Neural cell (in vitro differentiated cells): ENCODE measurements around the gene OPN4. TPM values are rescaled to one million over a fixed set of nuclear protein-coding genes. Genes with fewer than 3 reads are reported as not detected.

Experiments used
- H2AFZ ChIP-seq: fragments of 200-600, 300-800 bp; sonication (generic), shearing (Covaris generic); 2 replicates; pipeline ENCODE4 v1.6.0; 2014; ENCODE audit warnings: low read depth, mild to moderate bottlenecking, antibody characterized with exemption, low read length, moderate library complexity
- H3F3A ChIP-seq: fragments of 200-600 bp; shearing (Covaris generic); 2 replicates; pipeline ENCODE4 v1.6.1; 2016; ENCODE audit warnings: mild to moderate bottlenecking, moderate library complexity, mixed read lengths, antibody characterized with exemption, low read length; ENCODE audit not compliant: insufficient read depth, poor library complexity, severe bottlenecking
- H3K27ac ChIP-seq: fragments of 200-600, 300-800 bp; sonication (generic), shearing (Covaris generic); 2 replicates; pipeline ENCODE4 v1.5.1; 2014; ENCODE audit warnings: mild to moderate bottlenecking, low read length, moderate library complexity
- H3K27me3 ChIP-seq: fragments of 300-800, 200-600 bp; sonication (generic), shearing (Covaris generic); 2 replicates; pipeline ENCODE4 v1.6.0; 2014; ENCODE audit warnings: mild to moderate bottlenecking, low read depth, low read length, moderate library complexity; ENCODE audit not compliant: insufficient read depth
- H3K36me3 ChIP-seq: fragments of 300-800, 200-600 bp; sonication (generic), shearing (Covaris generic); 2 replicates; pipeline ENCODE4 v1.5.1; 2014; ENCODE audit warnings: mild to moderate bottlenecking, antibody characterized with exemption, low read length, moderate library complexity; ENCODE audit not compliant: insufficient read depth
- H3K4me2 ChIP-seq: fragments of 300-800, 200-600 bp; sonication (generic), shearing (Covaris generic); 2 replicates; pipeline ENCODE4 v1.6.0; 2014; ENCODE audit warnings: mild to moderate bottlenecking, low read length
- H3K4me3 ChIP-seq: fragments of 300-800, 200-600 bp; sonication (generic), shearing (Covaris generic); 2 replicates; pipeline ENCODE4 v1.5.1; 2014; ENCODE audit warnings: mild to moderate bottlenecking, low read length, moderate library complexity
- H3K79me2 ChIP-seq: fragments of 200-600 bp; shearing (Covaris generic); replicated peaks from 2 replicates; pipeline ENCODE4 v1.6.0; 2014; ENCODE audit warnings: mild to moderate bottlenecking, low read length, moderate library complexity; ENCODE audit not compliant: insufficient read depth
- H3K9ac ChIP-seq: fragments of 300-800, 200-600 bp; sonication (generic), shearing (Covaris generic); 2 replicates; pipeline ENCODE4 v1.6.1; 2016; ENCODE audit warnings: mild to moderate bottlenecking, low read length, mixed read lengths
- H3K9me2 ChIP-seq: fragments of 200-600 bp; shearing (Covaris generic); 2 replicates; pipeline ENCODE4 v1.6.1; 2016; ENCODE audit warnings: mild to moderate bottlenecking, low read length, mixed read lengths; ENCODE audit not compliant: insufficient read depth
- H3K9me3 ChIP-seq: fragments of 200-600, 300-800 bp; sonication (generic), shearing (Covaris generic); 2 replicates; pipeline ENCODE4 v1.6.1; 2016; ENCODE audit warnings: mild to moderate bottlenecking, mixed run types, low read length, moderate library complexity, mixed read lengths
- H4K20me1 ChIP-seq: fragments of 200-600 bp; shearing (Covaris generic); 2 replicates; pipeline ENCODE4 v1.6.1; 2016; ENCODE audit warnings: mild to moderate bottlenecking, mixed run types; ENCODE audit not compliant: insufficient read depth
- CTCF ChIP-seq: fragments of 450-650 bp; IDR thresholded peaks from 2 replicates; pipeline ENCODE4 v1.5.1; 2014; ENCODE audit warnings: antibody characterized with exemption, mild to moderate bottlenecking, moderate library complexity; ENCODE audit not compliant: poor library complexity, severe bottlenecking
- EP300 ChIP-seq: fragments of 450-650 bp; conservative IDR thresholded peaks from 2 replicates; pipeline ENCODE4 v1.6.1; 2014; ENCODE audit warnings: antibody characterized with exemption, mild to moderate bottlenecking, moderate library complexity; ENCODE audit not compliant: poor library complexity, severe bottlenecking
- EZH2 ChIP-seq: fragments of 200-600, 300-800 bp; shearing (Covaris generic), sonication (generic); IDR thresholded peaks from 2 replicates; pipeline ENCODE4 v1.6.1; 2014; ENCODE audit warnings: antibody characterized with exemption, low read length, borderline replicate concordance, mild to moderate bottlenecking; ENCODE audit not compliant: insufficient read depth, poor library complexity, severe bottlenecking
- MXI1 ChIP-seq: fragments of 450-650 bp; conservative IDR thresholded peaks from 2 replicates; pipeline ENCODE4 v1.6.1; 2014; ENCODE audit warnings: antibody characterized with exemption, mild to moderate bottlenecking; ENCODE audit not compliant: poor library complexity, severe bottlenecking
- POLR2AphosphoS5 ChIP-seq: IDR thresholded peaks from 2 replicates; pipeline ENCODE4 v1.6.1; 2012
- RAD21 ChIP-seq: fragments of 450-650 bp; conservative IDR thresholded peaks from 2 replicates; pipeline ENCODE4 v1.6.1; 2014; ENCODE audit warnings: antibody characterized with exemption, mild to moderate bottlenecking, moderate library complexity
- SMC3 ChIP-seq: fragments of 450-650 bp; conservative IDR thresholded peaks from 2 replicates; pipeline ENCODE4 v1.6.1; 2014; ENCODE audit warnings: antibody characterized with exemption, mild to moderate bottlenecking, moderate library complexity; ENCODE audit not compliant: poor library complexity
- TAF1 ChIP-seq: IDR thresholded peaks from 2 replicates; pipeline ENCODE4 v1.6.1; 2012; ENCODE audit warnings: low read depth
- polyA plus RNA-seq: library from polyadenylated mRNA; depleted of rRNA; stranded (reverse); fragments of >200 nt; gene quantifications from 2 replicates; pipeline ENCODE4 v1.2.3, GENCODE V29; 2014
- TF ChIP-seq, protein P1 (sequence below): IDR thresholded peaks from 2 replicates; pipeline ENCODE4 v1.6.1; 2012; ENCODE audit warnings: borderline replicate concordance

The OPN4 gene
- polyA plus RNA-seq, 1 donor from 2014 or later, result not detected

- no peak for TF ChIP-seq EP300
- TF ChIP-seq POLR2AphosphoS5, result no peak
- no peak for TF ChIP-seq SMC3
- TF ChIP-seq, protein P1, sequence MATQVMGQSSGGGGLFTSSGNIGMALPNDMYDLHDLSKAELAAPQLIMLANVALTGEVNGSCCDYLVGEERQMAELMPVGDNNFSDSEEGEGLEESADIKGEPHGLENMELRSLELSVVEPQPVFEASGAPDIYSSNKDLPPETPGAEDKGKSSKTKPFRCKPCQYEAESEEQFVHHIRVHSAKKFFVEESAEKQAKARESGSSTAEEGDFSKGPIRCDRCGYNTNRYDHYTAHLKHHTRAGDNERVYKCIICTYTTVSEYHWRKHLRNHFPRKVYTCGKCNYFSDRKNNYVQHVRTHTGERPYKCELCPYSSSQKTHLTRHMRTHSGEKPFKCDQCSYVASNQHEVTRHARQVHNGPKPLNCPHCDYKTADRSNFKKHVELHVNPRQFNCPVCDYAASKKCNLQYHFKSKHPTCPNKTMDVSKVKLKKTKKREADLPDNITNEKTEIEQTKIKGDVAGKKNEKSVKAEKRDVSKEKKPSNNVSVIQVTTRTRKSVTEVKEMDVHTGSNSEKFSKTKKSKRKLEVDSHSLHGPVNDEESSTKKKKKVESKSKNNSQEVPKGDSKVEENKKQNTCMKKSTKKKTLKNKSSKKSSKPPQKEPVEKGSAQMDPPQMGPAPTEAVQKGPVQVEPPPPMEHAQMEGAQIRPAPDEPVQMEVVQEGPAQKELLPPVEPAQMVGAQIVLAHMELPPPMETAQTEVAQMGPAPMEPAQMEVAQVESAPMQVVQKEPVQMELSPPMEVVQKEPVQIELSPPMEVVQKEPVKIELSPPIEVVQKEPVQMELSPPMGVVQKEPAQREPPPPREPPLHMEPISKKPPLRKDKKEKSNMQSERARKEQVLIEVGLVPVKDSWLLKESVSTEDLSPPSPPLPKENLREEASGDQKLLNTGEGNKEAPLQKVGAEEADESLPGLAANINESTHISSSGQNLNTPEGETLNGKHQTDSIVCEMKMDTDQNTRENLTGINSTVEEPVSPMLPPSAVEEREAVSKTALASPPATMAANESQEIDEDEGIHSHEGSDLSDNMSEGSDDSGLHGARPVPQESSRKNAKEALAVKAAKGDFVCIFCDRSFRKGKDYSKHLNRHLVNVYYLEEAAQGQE, result no peak
- TF ChIP-seq RAD21, result no peak
- no peak for TF ChIP-seq CTCF
- TF ChIP-seq MXI1, result no peak
- no peak for TF ChIP-seq TAF1
- TF ChIP-seq EZH2, result no peak
- H3K9ac ChIP-seq, result no peak overlapping the region
- H3K27ac ChIP-seq, result no peak overlapping the region
Observed at GRCh38 chr10:86664341-86665217, 10.2 kb downstream of the OPN4 start.

DNA sequence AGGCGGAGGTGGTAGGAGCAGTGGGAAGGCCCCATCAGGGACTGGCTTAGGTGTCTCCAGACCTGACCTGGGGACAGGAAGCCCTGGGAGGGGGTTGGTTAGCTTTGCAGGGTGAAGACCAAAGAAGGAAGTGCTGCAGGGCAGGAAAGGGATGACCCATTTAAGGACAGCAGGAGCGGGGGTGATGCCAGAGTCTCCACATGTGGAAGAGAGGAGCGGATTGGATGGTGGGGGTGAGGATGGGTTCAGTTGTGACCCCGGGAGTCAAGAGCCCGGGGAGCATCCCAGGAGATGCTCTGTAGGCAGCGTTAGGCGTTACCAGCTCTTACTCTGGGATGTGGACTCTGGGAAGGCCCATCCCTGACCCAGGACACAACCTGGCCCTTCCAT is 10.9 kb downstream of the OPN4 start:
- Histone ChIP-seq H4K20me1 (no peaks in the 10 kb centered on the region), H3K4me2 (no peak overlapping the region), H3K9me3 (no peaks in the 10 kb centered on the region), H3K27me3 (no peaks in the 10 kb centered on the region), H3K4me3 (no peak overlapping the region), H3K9me2 (no peaks in the 10 kb centered on the region), H3F3A (no peaks in the 10 kb centered on the region), H3K79me2 (no peaks in the 10 kb centered on the region), H3K9ac (no peak overlapping the region), H3K27ac (no peak overlapping the region), H3K36me3 (no peaks in the 10 kb centered on the region), H2AFZ (no peak overlapping the region)
- TF ChIP-seq CTCF, result no peak
- no peak for TF ChIP-seq RAD21
- no peak for TF ChIP-seq TAF1
- no peak for TF ChIP-seq EZH2
- no peak for TF ChIP-seq EP300
- no peak for TF ChIP-seq MXI1
- TF ChIP-seq, protein P1, result no peak
- TF ChIP-seq POLR2AphosphoS5, result no peak
- no peak for TF ChIP-seq SMC3

More at GRCh38 chr10:86664341-86665217, 10.2 kb downstream of the OPN4 start:
- H4K20me1 ChIP-seq, result no peaks in the 10 kb centered on the region
- H3K36me3 ChIP-seq, result no peaks in the 10 kb centered on the region
- H3K27me3 ChIP-seq, result no peaks in the 10 kb centered on the region
- H3F3A ChIP-seq, result no peaks in the 10 kb centered on the region
- H2AFZ ChIP-seq, result no peak overlapping the region
- no peaks in the 10 kb centered on the region for H3K79me2 ChIP-seq
- H3K9me3 ChIP-seq, result no peaks in the 10 kb centered on the region
- no peaks in the 10 kb centered on the region for H3K9me2 ChIP-seq
- H3K4me2 ChIP-seq, result no peak overlapping the region
- no peak overlapping the region for H3K4me3 ChIP-seq
